WTC11 (cell line): Measurements from ENCODE around the gene ANXA9.

Source experiments
- CBFB ChIP-seq: sonication (generic); formaldehyde crosslinking; IDR thresholded peaks from 2 replicates; pipeline ENCODE4 v1.8.1; 2022; ENCODE audit warnings: mild to moderate bottlenecking, low read depth, missing genetic modification reagents
- CTCF ChIP-seq: fragments of 200-600 bp; IDR thresholded peaks from 2 replicates; pipeline ENCODE4 v1.8.0; 2022; ENCODE audit warnings: antibody characterized with exemption
- FOXJ3 ChIP-seq: sonication (generic); formaldehyde crosslinking; IDR thresholded peaks from 2 replicates; pipeline ENCODE4 v1.9.0; 2021; ENCODE audit warnings: missing genetic modification reagents, mild to moderate bottlenecking, borderline replicate concordance

- TF ChIP-seq FOXJ3 (CRISPR knock-in tag) (no peak), CTCF (no peak), CBFB (CRISPR knock-in tag) (no peak)
These were observed 31.4 kb downstream of the ANXA9 start for GRCh38 chr1:151013518-151013917.
